Measurements from ENCODE around the gene BCL6. TPM values are rescaled to one million over a fixed set of nuclear protein-coding genes. Genes with fewer than 3 reads are reported as not detected.
A peak's percentile ranks its signal among the peaks of the same experiment; 100 is the strongest.

Gene BCL6
- polyA plus RNA-seq, 1 donor (not counting 4 experiments of a cell fraction or from before 2014, with no cell fraction given), result 7.7 TPM

- peak overlapping the region; percentile 85 for H3K9ac ChIP-seq (ENCODE audit: control insufficient read depth, extremely low read depth, insufficient read depth, low read length)
- no peaks in the 10 kb centered on the region for H3K36me3 ChIP-seq (ENCODE audit: control insufficient read depth in 2 of 2, extremely low read depth in 1 of 2, insufficient read depth in 2 of 2, low read length in 2 of 2)
- peaks cover 47% of the 10 kb centered on the region for H3K4me1 ChIP-seq (ENCODE audit: control insufficient read depth, extremely low read depth, insufficient read depth, low read length)
- H2AFZ ChIP-seq (ENCODE audit: control insufficient read depth, low read length), result peak overlapping the region; percentile 47
- peaks cover 27% of the 10 kb centered on the region for H3K79me2 ChIP-seq (ENCODE audit: control insufficient read depth, insufficient read depth, low read length)
- H3K27ac ChIP-seq (ENCODE audit: control insufficient read depth, insufficient read depth, low read length), result peak overlapping the region; percentile 95
- peak overlapping the region; percentile 95 for H3K4me2 ChIP-seq (ENCODE audit: control insufficient read depth, extremely low read depth, insufficient read depth, low read depth, low read length)
- H3K9me3 ChIP-seq (ENCODE audit: control insufficient read depth, low read depth, low read length), result no peaks in the 10 kb centered on the region
- H3K4me3 ChIP-seq (ENCODE audit: control insufficient read depth in 2 of 3, extremely low read depth in 1 of 3, insufficient read depth in 2 of 3, low read depth in 1 of 3, low read length in 3 of 3), result peak overlapping the region; percentile 55 to 100 (median 93)
- no peaks in the 10 kb centered on the region for H4K20me1 ChIP-seq (ENCODE audit: control insufficient read depth, extremely low read depth, insufficient read depth, low read length)
- no peaks in the 10 kb centered on the region for H3K9me1 ChIP-seq (ENCODE audit: control insufficient read depth, extremely low read depth, insufficient read depth, low read length)
- dilution Hi-C loops (cut with MboI; ENCODE audit: extremely low pct_ligation_motif_present, low sequenced_read_pairs), result loop anchor here (25.0 kb wide), 1 partner anchor 1191 kb away; no protein-coding TSS in a partner anchor
- no peak for FAIRE-seq
- DNase-seq (ENCODE audit: low read depth, low spot score), result no peak
- TF ChIP-seq CTCF (optimal IDR thresholded peaks at IDR 0.05 in 1 of 3, IDR thresholded peaks at IDR 0.05 in 1 of 3, conservative IDR thresholded peaks at IDR 0.05 in 1 of 3; ENCODE audit: extremely low read depth in 1 of 3, insufficient read depth in 2 of 3, low read length in 3 of 3), result no peak
- TF ChIP-seq EZH2 (IDR thresholded peaks at IDR 0.05; ENCODE audit: low read length), result no peak
- H3K27me3 ChIP-seq (ENCODE audit: control insufficient read depth, extremely low read depth, insufficient read depth, low read length), result no peaks in the 10 kb centered on the region
Measured at GRCh38 chr3:187746059-187746441, 782 bp upstream of the BCL6 start.

- Histone ChIP-seq H3K27me3 (ENCODE audit: control insufficient read depth, extremely low read depth, insufficient read depth, low read length) (no peaks in the 10 kb centered on the region), H4K20me1 (ENCODE audit: control insufficient read depth, extremely low read depth, insufficient read depth, low read length) (no peaks in the 10 kb centered on the region), H3K4me3 (ENCODE audit: control insufficient read depth in 2 of 3, extremely low read depth in 1 of 3, insufficient read depth in 2 of 3, low read depth in 1 of 3, low read length in 3 of 3) (peak overlapping the region; percentile 55 to 100 (median 93)), H3K36me3 (ENCODE audit: control insufficient read depth in 2 of 2, extremely low read depth in 1 of 2, insufficient read depth in 2 of 2, low read length in 2 of 2) (no peaks in the 10 kb centered on the region), H3K9ac (ENCODE audit: control insufficient read depth, extremely low read depth, insufficient read depth, low read length) (peak overlapping the region; percentile 85), H3K4me2 (ENCODE audit: control insufficient read depth, extremely low read depth, insufficient read depth, low read depth, low read length) (peak overlapping the region; percentile 95), H3K27ac (ENCODE audit: control insufficient read depth, insufficient read depth, low read length) (peak overlapping the region; percentile 95), H3K79me2 (ENCODE audit: control insufficient read depth, insufficient read depth, low read length) (peaks cover 31% of the 10 kb centered on the region), H3K9me1 (ENCODE audit: control insufficient read depth, extremely low read depth, insufficient read depth, low read length) (no peaks in the 10 kb centered on the region), H3K9me3 (ENCODE audit: control insufficient read depth, low read depth, low read length) (no peaks in the 10 kb centered on the region), H3K4me1 (ENCODE audit: control insufficient read depth, extremely low read depth, insufficient read depth, low read length) (peaks cover 46% of the 10 kb centered on the region), H2AFZ (ENCODE audit: control insufficient read depth, low read length) (peak overlapping the region; percentile 71)
- FAIRE-seq (no peak), DNase-seq (ENCODE audit: low read depth, low spot score) (no peak)
- dilution Hi-C loops (cut with MboI; ENCODE audit: extremely low pct_ligation_motif_present, low sequenced_read_pairs), result loop anchor here (25.0 kb wide), 1 partner anchor 1193 kb away; no protein-coding TSS in a partner anchor
- TF ChIP-seq CTCF (optimal IDR thresholded peaks at IDR 0.05 in 1 of 3, IDR thresholded peaks at IDR 0.05 in 1 of 3, conservative IDR thresholded peaks at IDR 0.05 in 1 of 3; ENCODE audit: extremely low read depth in 1 of 3, insufficient read depth in 2 of 3, low read length in 3 of 3), result no peak
- TF ChIP-seq EZH2 (IDR thresholded peaks at IDR 0.05; ENCODE audit: low read length), result no peak
Measured at GRCh38 chr3:187744169-187745151, 808 bp downstream of the BCL6 start.
